H54 (cell line): ENCODE results near the gene RNU6-9.
A peak's percentile ranks its signal among the peaks of the same experiment; 100 is the strongest.
"Not testable (repeated sequence)": the region's sequence is repeated elsewhere in the genome, so short reads cannot be mapped to it uniquely, and the experiment has no call there.

ENCODE experiments used
- DNase-seq: peaks from one replicate; pipeline ENCODE4 v3.0.0; 2011; ENCODE audit warnings: low spot score, mixed read lengths; ENCODE audit not compliant: insufficient read length
- FAIRE-seq: peaks from 3 replicates; lab custom pipeline; 2011; peaks lifted over from hg19 to GRCh38; lab: Jason Lieb, UNC
- POLR2A ChIP-seq: IDR thresholded peaks from 2 replicates; pipeline ENCODE4 v1.6.1; 2011; ENCODE audit warnings: low read depth, mild to moderate bottlenecking, low read length

Gene RNU6-9

GRCh38 chr19:868458-869244, 24.6 kb upstream of the RNU6-9 start:
- FAIRE-seq (no peak), DNase-seq (no peak)
- no peak for TF ChIP-seq POLR2A

DNA sequence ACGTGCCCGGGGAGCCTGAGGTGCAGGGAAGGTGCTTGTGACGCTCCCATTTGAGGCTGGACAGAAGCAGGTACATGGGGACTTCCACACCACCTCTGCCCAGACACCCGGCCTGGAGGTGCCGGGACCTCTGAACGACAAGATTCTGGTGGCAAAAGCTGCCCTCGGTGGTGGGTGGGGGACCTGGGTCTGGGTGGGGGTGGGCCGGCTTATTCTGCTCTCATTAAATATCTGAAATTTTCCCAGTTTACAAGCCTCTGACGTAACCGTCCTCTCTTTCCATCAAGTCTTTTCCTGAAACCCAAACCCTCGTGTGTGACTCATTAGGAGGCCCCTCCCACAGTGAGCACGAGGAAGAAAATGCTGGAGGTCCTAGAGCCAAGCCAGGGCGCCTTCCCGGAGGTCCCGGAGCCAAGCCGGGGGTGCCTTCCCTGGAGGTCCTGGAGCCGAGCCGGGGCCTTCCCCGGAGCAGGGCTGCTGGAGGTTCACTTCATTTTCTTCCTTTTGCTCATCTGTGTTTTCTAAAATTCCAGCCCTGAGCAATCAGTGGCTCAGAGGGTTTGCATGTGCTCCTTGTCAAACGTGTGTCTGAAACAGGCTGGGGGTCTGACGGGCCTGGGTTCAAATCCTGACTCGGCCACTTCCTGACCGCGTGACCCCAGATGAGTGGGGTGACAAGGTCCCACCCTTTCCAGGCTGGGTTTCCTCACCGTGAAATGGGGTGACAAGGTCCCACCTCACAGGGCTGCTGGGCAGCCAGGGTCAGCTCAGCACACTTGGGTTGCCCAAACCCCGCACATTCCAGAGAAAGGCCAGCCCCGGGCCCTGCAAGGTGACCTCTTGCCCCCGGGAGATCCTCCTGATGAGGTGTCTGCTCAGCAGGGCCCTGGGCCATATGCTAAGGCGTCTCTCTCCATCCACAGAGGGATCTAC, 23.8 kb upstream of the RNU6-9 start:
- FAIRE-seq (peak; percentile 23), DNase-seq (peak; percentile 89)
- no peak for TF ChIP-seq POLR2A

DNA sequence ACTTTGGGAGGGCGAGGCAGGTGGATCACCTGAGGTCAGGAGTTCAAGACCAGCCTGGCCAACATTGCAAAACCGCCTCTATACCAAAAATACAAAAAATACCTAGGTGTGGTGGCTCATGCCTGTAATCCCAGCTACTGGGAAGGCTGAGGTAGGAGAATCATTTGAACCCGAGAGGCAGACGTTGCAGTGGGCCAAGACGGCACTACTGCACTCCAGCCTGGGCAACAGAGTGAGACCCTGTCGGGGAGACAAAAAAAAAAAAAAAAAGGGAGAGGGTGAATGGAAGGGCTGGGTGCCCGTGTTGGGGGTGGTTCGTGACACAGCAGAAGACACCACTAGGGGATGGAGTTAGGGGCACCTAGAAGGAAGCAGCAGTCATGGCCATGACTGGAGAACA, 23.0 kb upstream of the RNU6-9 start:
- FAIRE-seq, result no peak
- no peak for TF ChIP-seq POLR2A
- DNase-seq, result no peak

DNA sequence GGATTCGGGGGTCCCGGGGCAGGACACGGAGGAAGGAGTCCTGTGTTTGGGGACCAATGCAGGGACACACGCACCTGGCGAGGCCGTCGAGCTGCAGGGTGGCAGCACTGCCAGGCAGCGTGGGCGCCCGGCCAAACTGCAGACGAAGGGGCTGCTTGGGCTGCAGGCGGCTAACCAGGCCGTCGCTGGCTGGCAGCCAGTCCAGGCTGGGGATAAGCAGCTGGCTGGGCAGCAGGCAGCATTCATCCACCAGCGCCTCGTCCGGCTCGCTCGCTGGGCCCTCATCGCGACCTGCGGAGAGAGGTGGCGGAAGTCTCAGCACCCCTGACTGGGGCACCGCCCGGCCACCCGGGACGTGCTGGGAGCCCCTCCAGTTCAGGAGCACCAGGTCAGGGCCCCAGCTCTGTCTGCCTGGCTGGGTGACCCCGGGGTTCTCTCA, 22.3 kb upstream of the RNU6-9 start:
- TF ChIP-seq POLR2A, result no peak
- DNase-seq (no peak), FAIRE-seq (no peak)

DNA sequence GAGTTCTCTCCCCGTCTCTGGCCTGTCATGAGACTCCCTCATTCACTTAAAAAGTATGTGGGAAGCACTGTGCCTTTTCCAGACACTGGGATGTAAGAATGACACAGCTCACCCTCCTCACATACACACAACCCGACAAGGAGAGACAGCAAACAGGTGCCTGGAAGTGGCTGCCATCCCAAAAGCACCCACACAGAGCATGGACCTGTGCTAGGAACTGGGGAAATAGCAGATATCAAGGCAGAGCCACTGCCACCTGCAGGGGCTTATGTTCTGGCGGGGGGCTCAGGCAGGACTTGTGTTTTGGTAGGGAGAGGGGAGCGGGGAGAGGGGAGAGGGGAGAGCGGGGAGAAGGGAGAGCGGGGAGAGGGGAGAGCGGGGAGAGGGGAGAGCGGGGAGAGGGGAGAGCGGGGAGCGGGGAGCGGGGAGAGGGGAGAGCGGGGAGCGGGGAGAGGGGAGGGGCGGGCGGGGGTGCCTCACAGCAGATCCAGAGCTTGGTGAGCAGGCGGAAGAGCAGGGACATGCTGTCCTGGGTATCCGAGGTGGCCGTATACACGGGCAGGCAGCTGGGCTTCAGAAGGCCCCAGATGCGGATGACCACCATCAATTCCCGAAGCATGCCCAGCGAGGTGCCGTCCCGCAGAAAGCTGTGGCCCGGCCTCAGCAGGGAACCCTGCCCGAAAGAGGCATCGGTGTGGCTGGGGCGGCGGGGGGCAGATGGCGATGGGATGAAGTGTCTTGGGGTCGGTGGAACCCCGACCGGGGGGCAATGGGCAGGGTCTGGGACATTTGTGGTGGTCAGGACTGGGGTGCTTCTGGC, 21.6 kb upstream of the RNU6-9 start:
- DNase-seq, result no peak
- FAIRE-seq, result no peak
- no peak for TF ChIP-seq POLR2A

DNA sequence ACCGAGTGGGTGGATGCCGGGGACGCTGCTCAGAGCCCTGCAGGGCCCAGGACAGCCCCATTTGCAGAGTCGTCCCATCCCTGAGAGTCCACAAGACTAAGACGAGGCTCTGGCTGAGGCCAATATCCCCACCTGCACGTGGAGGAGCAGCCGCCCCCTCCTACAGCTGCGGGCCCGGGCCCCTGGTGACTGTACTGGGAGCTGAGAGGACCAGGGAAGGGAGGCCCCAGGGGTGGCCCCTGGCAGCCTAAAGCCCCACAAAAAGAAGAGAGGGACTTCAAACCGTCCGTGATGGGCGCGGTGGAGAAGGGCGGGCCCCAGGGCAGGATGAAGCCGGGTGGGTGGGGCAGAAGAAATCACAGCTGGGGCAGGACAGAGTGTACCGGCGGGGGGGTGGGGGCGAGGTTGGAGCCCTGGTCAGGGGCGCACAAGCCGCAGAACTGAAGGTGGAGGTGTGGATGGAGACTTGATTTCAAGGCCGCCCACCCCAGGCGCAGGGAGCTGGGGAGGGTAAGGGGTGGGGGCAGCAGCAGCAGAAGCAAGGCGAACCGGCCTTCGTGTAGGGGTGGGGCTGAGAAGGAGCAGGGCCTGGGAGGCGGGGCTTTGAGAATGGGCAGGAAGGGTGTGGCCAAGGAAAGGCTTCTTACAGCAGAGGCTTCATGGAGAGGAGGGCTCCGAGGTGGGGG, 20.9 kb upstream of the RNU6-9 start:
- FAIRE-seq, result no peak
- TF ChIP-seq POLR2A, result no peak

DNA sequence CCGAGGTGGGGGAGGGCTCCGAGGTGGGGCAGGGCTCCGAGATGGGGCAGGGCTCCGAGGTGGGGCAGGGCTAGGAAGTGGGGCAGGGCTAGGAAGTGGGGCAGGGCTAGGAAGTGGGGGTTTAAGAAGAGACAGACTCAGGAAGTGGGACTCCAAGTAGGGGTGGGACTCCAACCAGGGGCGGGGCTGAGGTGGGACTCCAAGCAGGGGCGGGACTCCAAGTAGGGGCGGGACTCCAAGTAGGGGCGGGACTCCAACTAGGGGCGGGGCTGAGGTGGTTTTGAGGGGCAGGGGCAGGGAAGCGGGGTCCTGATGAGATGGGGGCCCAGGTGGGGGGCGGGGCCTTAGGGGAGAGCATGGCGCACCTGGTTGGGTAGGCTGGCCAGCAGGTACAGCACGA, 20.2 kb upstream of the RNU6-9 start:
- peak; percentile 82 for DNase-seq
- FAIRE-seq, result no peak
- TF ChIP-seq POLR2A, result no peak

More for the DNA sequence above, 20.9 kb upstream of the RNU6-9 start:
- DNase-seq, result peak; percentile 92

DNA sequence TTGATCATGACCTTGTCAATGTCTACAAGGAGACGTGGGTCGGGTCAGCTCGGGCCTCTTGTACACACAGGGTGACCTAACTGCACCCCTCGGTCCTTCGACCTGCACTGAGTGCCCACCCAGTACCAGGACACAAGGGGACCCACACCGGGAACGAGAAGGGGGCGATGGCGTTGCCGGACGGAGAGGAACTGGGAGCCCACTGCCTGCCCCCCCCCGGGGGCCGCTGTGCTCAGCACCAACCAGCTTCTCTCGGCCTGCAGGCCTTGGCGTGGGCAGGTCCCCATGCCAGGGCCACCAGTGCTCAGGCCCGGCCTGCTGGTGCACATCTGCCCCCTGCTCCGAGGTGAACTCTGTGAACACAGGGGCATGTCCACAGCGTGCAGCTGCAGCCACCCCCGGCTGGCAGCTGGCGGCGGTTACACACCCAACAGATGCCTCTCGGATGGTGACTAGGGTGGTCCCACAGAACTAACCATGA, 19.7 kb upstream of the RNU6-9 start:
- FAIRE-seq (no peak), DNase-seq (no peak)

GRCh38 chr19:875265-875879, 17.9 kb upstream of the RNU6-9 start:
- no peak for TF ChIP-seq POLR2A
- DNase-seq, result no peak
- no peak for FAIRE-seq

More for the DNA sequence above, 19.7 kb upstream of the RNU6-9 start:
- TF ChIP-seq POLR2A, result no peak

- no peak for TF ChIP-seq POLR2A
- DNase-seq (no peak), FAIRE-seq (no peak)
These were observed 17.2 kb upstream of the RNU6-9 start for GRCh38 chr19:876089-876488.

- FAIRE-seq (no peak), DNase-seq (no peak)
- TF ChIP-seq POLR2A, result no peak
These were observed 16.4 kb upstream of the RNU6-9 start for GRCh38 chr19:876780-877314.

- FAIRE-seq, DNase-seq: not testable (repeated sequence)
These were observed 15.2 kb upstream of the RNU6-9 start for GRCh38 chr19:877992-878660.

DNA sequence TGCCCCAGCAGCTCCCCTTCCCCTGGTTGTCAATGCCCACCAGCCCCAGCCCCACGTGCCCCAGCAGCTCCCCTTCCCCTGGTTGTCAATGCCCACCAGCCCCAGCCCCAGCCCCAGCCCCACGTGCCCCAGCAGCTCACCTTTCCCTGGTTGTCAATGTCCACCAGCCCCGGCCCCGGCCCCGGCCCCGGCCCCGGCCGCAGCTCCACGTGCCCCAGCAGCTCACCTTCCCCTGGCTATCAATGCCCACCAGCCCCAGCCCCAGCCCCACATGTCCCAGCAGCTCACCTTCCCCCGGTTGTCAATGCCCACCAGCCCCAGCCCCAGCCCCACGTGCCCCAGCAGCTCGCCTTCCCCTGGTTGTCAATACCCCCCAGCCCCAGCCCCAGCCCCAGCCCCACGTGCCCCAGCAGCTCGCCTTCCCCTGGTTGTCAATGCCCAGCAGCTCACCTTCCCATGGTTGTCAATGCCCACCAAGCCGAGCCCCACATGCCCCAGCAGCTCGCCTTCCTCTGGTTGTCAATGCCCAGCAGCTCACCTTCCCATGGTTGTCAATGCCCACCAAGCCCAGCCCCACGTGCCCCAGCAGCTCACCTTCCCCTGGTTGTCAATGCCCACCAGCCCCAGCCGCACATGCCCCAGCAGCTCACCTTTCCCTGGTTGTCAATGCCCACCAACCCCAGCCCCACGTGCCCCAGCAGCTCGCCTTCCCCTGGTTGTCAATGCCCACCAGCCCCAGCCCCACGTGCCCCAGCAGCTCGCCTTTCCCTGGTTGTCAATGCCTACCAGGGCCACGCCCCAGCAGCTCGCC, 14.3 kb upstream of the RNU6-9 start:
- FAIRE-seq, result not testable (repeated sequence)

More for the DNA sequence above, 14.3 kb upstream of the RNU6-9 start:
- DNase-seq, result not testable (repeated sequence)
